ENCODE results near the gene CALCOCO1.

- TF ChIP-seq GATA1 (IDR thresholded peaks at IDR 0.05; ENCODE audit: low read depth, low read length) (no peak), POLR2A (IDR thresholded peaks at IDR 0.05; ENCODE audit: low read length) (no peak)
Measured at GRCh38 chr12:53688134-53688533, 39.1 kb downstream of the CALCOCO1 start.
